Activated CD8-positive, alpha-beta T cell treated with anti-CD3 and anti-CD28 coated beads, Interleukin-2, amount 10 ng/mL, durations not matched to agents 7 days and 5 days (primary cell): ENCODE results near the gene ALDOA. TPM values are rescaled to one million over a fixed set of nuclear protein-coding genes. Genes with fewer than 3 reads are reported as not detected.

ENCODE experiments used
- ATAC-seq: fragments of 150-1000 bp; cut with Tn5 transposase; one replicate; pipeline ENCODE4 v1.10.0; 2021; ENCODE audit warnings: moderate library complexity
- CTCF ChIA-PET: fragments of 350-600 bp; sonication (Branson Sonifier 250); formaldehyde crosslinking; loops from one replicate; lab custom pipeline; 2021; ENCODE audit warnings: antibody characterized with exemption; lab: Charles Lee
- POLR2A ChIA-PET: fragments of 350-600 bp; sonication (Branson Sonifier 250); formaldehyde crosslinking; loops from one replicate; lab custom pipeline; 2021; ENCODE audit warnings: antibody characterized with exemption; lab: Charles Lee
- DNase-seq: peaks from one replicate; pipeline ENCODE4 v3.0.0-alpha.2; 2020
- H3K27ac Mint-ChIP-seq: one replicate; pipeline ENCODE4 v1.8.0; 2021; ENCODE audit warnings: mild to moderate bottlenecking, mixed read lengths
- H3K27me3 Mint-ChIP-seq: one replicate; pipeline ENCODE4 v1.8.0; 2021; ENCODE audit warnings: low read depth, mixed read lengths
- H3K36me3 Mint-ChIP-seq: one replicate; pipeline ENCODE4 v1.8.0; 2021; ENCODE audit warnings: low read depth, mixed read lengths
- H3K4me1 Mint-ChIP-seq: one replicate; pipeline ENCODE4 v1.8.0; 2021; ENCODE audit warnings: low read depth, mixed read lengths
- H3K4me3 Mint-ChIP-seq: one replicate; pipeline ENCODE4 v1.8.0; 2021; ENCODE audit warnings: mild to moderate bottlenecking, mixed read lengths
- H3K9me3 Mint-ChIP-seq: one replicate; pipeline ENCODE4 v1.8.0; 2022; ENCODE audit warnings: mixed read lengths; ENCODE audit not compliant: insufficient read depth
- total RNA-seq, 2 experiments: library from RNA; stranded (reverse); gene quantifications; one replicate each; pipeline ENCODE4 v1.2.3, GENCODE V29; 2021

Gene ALDOA
- total RNA-seq, 2 experiments from 2014 or later: 1,738 to 1,843 TPM

GRCh38 chr16:30063278-30063892 lies 2.2 kb upstream of the ALDOA start:
- peaks cover 40% of the 10 kb centered on the region for H3K36me3 Mint-ChIP-seq
- no peaks in the 10 kb centered on the region for H3K27me3 Mint-ChIP-seq
- ATAC-seq (no peak), DNase-seq (no peak)
- no peaks in the 10 kb centered on the region for H3K9me3 Mint-ChIP-seq
- ChIA-PET CTCF (interaction anchor here (0.8 to 6.7 kb wide), 5 partner anchors 10 to 248 kb away, joined by 3 to 82 read pairs (median 4); partner anchors contain the start of genes PAGR1 and TBX6), POLR2A (interaction anchor here (0.6 to 1.6 kb wide), 4 partner anchors 10 to 406 kb away, joined by 3 to 6 read pairs (median 4); a partner anchor contains a TSS)
- peak overlapping the region; percentile 98 for H3K27ac Mint-ChIP-seq
- H3K4me3 Mint-ChIP-seq: peak overlapping the region; percentile 99
- peaks cover 27% of the 10 kb centered on the region for H3K4me1 Mint-ChIP-seq

DNA sequence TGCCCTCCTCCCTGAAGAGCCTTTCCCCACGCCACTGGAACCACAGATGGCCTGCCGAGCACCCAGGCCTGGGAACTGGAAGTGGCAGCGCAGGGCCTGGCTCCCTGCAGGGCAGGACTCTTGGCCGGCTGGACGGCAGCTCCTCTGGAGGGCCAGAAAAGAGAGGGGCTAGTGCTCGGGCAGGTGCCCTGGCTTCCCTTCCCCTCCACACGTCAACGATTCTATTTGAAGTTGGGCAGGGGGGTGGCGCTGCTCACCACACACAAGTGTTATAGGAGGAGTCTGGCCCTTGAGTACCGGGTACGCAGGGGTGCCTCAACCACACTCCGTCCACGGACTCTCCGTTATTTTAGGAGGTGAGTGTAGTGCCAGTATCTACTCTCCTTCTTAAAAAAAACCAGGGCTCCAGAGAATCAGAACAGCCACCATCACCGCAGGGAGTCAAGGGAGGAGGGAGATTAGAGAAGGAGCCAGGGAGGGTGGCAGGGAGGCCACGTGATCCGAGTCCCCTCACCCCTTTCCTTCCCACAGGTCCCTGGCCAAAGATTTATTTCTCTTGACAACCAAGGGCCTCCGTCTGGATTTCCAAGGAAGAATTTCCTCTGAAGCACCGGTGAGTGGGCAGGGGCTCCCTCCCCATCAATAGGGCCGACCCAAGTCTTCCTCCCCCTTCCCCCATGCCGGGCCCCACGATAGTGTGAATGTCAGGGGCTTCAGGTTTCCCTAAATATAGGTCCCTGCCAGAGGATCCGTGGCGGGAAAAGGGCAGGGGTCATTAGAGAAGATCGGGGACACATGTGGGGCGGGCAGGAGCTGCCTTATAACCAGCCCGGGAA lies 1.4 kb upstream of the ALDOA start:
- Mint-ChIP-seq H3K27me3 (no peaks in the 10 kb centered on the region), H3K9me3 (no peaks in the 10 kb centered on the region), H3K27ac (peak overlapping the region; percentile 98), H3K36me3 (peaks cover 44% of the 10 kb centered on the region), H3K4me1 (peaks cover 33% of the 10 kb centered on the region), H3K4me3 (peak overlapping the region; percentile 99)
- ChIA-PET POLR2A (interaction anchor here (0.6 to 5.6 kb wide), 5 partner anchors 9 to 405 kb away, joined by 3 to 60 read pairs (median 6); partner anchors contain the start of genes TBX6 and YPEL3), CTCF (interaction anchor here (0.8 to 6.7 kb wide), 7 partner anchors 11 to 248 kb away, joined by 3 to 82 read pairs (median 7); partner anchors contain the start of genes PAGR1 and TBX6)
- ATAC-seq (peak; percentile 16), DNase-seq (peak; percentile 79)

- Mint-ChIP-seq H3K27ac (peak overlapping the region; percentile 98), H3K4me3 (peak overlapping the region; percentile 99), H3K27me3 (no peaks in the 10 kb centered on the region), H3K9me3 (no peaks in the 10 kb centered on the region), H3K4me1 (peaks cover 39% of the 10 kb centered on the region), H3K36me3 (peaks cover 50% of the 10 kb centered on the region)
- DNase-seq: peak; percentile 34
- no peak for ATAC-seq
- ChIA-PET POLR2A (interaction anchor here (1.3 to 5.6 kb wide), 7 partner anchors 8 to 291 kb away, joined by 3 to 60 read pairs (median 9); partner anchors contain the start of genes CD2BP2, CORO1A, PPP4C and TBX6), CTCF (interaction anchor here (1.8 to 6.7 kb wide), 3 partner anchors 11 to 121 kb away, joined by 7 to 82 read pairs (median 64); partner anchors contain the start of gene TBX6)
Observed at GRCh38 chr16:30064729-30065101, 845 bp upstream of the ALDOA start.

GRCh38 chr16:30065943-30066760 lies 592 bp downstream of the ALDOA start:
- Mint-ChIP-seq H3K4me1 (peaks cover 47% of the 10 kb centered on the region), H3K4me3 (peak overlapping the region; percentile 99), H3K27ac (peak overlapping the region; percentile 98), H3K36me3 (peaks cover 65% of the 10 kb centered on the region), H3K27me3 (no peaks in the 10 kb centered on the region), H3K9me3 (no peaks in the 10 kb centered on the region)
- POLR2A ChIA-PET: interaction anchor here (0.9 to 5.6 kb wide), 11 partner anchors 9 to 289 kb away, joined by 3 to 60 read pairs (median 7); partner anchors contain the start of genes CD2BP2, CORO1A, PPP4C and TBX6
- DNase-seq (no peak), ATAC-seq (no peak)
- CTCF ChIA-PET: interaction anchor here (0.9 to 6.7 kb wide), 8 partner anchors 9 to 120 kb away, joined by 3 to 82 read pairs (median 6); partner anchors contain the start of genes PPP4C and TBX6

DNA sequence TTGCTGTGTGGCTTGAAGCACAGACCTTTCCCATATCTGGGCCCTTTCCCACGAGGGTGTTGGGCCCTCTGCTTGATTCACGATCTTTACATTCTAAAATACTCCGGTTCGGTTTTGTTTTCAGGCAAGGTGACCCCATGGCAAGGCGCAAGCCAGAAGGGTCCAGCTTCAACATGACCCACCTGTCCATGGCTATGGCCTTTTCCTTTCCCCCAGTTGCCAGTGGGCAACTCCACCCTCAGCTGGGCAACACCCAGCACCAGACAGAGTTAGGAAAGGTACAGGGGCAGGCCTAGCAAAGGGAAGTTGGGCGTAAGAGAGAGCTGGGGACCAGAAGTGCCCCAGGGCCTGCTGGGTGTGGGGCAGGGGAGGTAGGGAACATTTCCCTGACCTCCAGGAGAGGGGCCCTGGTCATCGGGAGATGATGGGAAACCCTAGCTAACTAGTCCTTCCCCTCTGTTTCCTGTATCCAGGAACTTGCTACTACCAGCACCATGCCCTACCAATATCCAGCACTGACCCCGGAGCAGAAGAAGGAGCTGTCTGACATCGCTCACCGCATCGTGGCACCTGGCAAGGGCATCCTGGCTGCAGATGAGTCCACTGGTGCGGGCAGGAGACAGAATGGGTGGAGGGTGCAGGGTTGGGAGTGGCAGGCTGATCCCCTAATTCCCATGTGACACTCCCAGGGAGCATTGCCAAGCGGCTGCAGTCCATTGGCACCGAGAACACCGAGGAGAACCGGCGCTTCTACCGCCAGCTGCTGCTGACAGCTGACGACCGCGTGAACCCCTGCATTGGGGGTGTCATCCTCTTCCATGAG lies 1.4 kb downstream of the ALDOA start:
- peaks cover 73% of the 10 kb centered on the region for H3K36me3 Mint-ChIP-seq
- ChIA-PET CTCF (interaction anchor here (1.0 to 6.7 kb wide), 4 partner anchors 9 to 404 kb away, joined by 3 to 82 read pairs (median 36); partner anchors contain the start of genes PPP4C, SPN and TBX6), POLR2A (interaction anchor here (1.8 to 5.6 kb wide), 5 partner anchors 8 to 118 kb away, joined by 9 to 60 read pairs (median 34); partner anchors contain the start of genes CORO1A, PPP4C, TBX6 and YPEL3)
- H3K27me3 Mint-ChIP-seq: no peaks in the 10 kb centered on the region
- no peaks in the 10 kb centered on the region for H3K9me3 Mint-ChIP-seq
- DNase-seq: no peak
- H3K27ac Mint-ChIP-seq: peak overlapping the region; percentile 98
- no peak for ATAC-seq
- peak overlapping the region; percentile 99 for H3K4me3 Mint-ChIP-seq
- peaks cover 47% of the 10 kb centered on the region for H3K4me1 Mint-ChIP-seq

DNA sequence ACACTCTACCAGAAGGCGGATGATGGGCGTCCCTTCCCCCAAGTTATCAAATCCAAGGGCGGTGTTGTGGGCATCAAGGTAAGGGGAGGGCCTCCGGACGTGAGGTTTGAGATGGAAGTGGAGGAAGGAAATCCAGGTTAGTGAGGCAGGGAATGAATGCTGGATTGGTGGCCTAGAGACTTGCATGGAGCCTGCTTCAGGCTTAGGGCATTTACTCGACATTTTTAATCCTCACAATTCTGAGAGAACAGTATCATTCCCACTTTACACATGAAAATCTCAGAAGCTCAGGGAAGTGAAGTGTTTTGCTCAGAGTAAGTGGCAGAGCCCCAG lies 2.0 kb downstream of the ALDOA start:
- peak overlapping the region; percentile 98 for H3K27ac Mint-ChIP-seq

GRCh38 chr16:30068333-30068732 lies 2.8 kb downstream of the ALDOA start:
- peaks cover 80% of the 10 kb centered on the region for H3K36me3 Mint-ChIP-seq
- H3K27ac Mint-ChIP-seq: peak overlapping the region; percentile 82
- ATAC-seq: no peak
- no peaks in the 10 kb centered on the region for H3K9me3 Mint-ChIP-seq
- H3K4me3 Mint-ChIP-seq: peak overlapping the region; percentile 59
- H3K27me3 Mint-ChIP-seq: no peaks in the 10 kb centered on the region
- DNase-seq: no peak
- H3K4me1 Mint-ChIP-seq: peaks cover 46% of the 10 kb centered on the region
- CTCF ChIA-PET: interaction anchor here (1.0 to 6.7 kb wide), 3 partner anchors 15 to 405 kb away, joined by 3 to 82 read pairs (median 64); partner anchors contain the start of genes SPN and TBX6
- POLR2A ChIA-PET: interaction anchor here (1.3 to 5.6 kb wide), 3 partner anchors 11 to 117 kb away, joined by 3 to 60 read pairs (median 34); partner anchors contain the start of genes CORO1A, TBX6 and YPEL3

More for the DNA sequence above, 2.0 kb downstream of the ALDOA start:
- Mint-ChIP-seq H3K27me3 (no peaks in the 10 kb centered on the region), H3K4me1 (peaks cover 49% of the 10 kb centered on the region), H3K36me3 (peaks cover 77% of the 10 kb centered on the region), H3K4me3 (peak overlapping the region; percentile 99), H3K9me3 (no peaks in the 10 kb centered on the region)
- ATAC-seq (no peak), DNase-seq (no peak)
- ChIA-PET POLR2A (interaction anchor here (3.1 to 5.6 kb wide), 3 partner anchors 8 to 118 kb away, joined by 34 to 60 read pairs (median 41); partner anchors contain the start of genes CORO1A, PPP4C, TBX6 and YPEL3), CTCF (interaction anchor here (1.0 to 6.7 kb wide), 3 partner anchors 14 to 404 kb away, joined by 3 to 82 read pairs (median 64); partner anchors contain the start of genes SPN and TBX6)

GRCh38 chr16:30068750-30069610 lies 3.4 kb downstream of the ALDOA start:
- Mint-ChIP-seq H3K27ac (peak overlapping the region; percentile 82), H3K36me3 (peaks cover 83% of the 10 kb centered on the region), H3K27me3 (no peaks in the 10 kb centered on the region), H3K4me1 (peaks cover 40% of the 10 kb centered on the region), H3K4me3 (peak overlapping the region; percentile 59), H3K9me3 (no peaks in the 10 kb centered on the region)
- ChIA-PET CTCF (interaction anchor here (5.0 to 6.7 kb wide), 2 partner anchors 15 to 22 kb away, joined by 64 to 82 read pairs; partner anchors contain the start of gene TBX6), POLR2A (interaction anchor here (1.3 to 5.6 kb wide), 3 partner anchors 12 to 116 kb away, joined by 3 to 60 read pairs (median 34); partner anchors contain the start of genes CORO1A, TBX6 and YPEL3)
- ATAC-seq: no peak
- DNase-seq: peak; percentile 73
